HCT116 (cell line): ENCODE data around the gene OR10P1. TPM values are rescaled to one million over a fixed set of nuclear protein-coding genes. Genes with fewer than 3 reads are reported as not detected.

Source experiments
- ATAC-seq: fragments of 200-7000 bp; cut with Tn5 transposase; 2 replicates; pipeline ENCODE4 v1.9.1; 2020; ENCODE audit warnings: mild to moderate bottlenecking, moderate library complexity
- BruUV-seq: library from RNA; stranded (reverse); fragments of 400-500 nt; replicated peaks from 2 replicates; lab custom pipeline; 2021; lab: Mats Ljungman, UMichigan
- CTCF ChIA-PET: fragments of 300-600 bp; sonication (Branson Sonifier 250); formaldehyde crosslinking; loops from one replicate; lab custom pipeline; 2021; ENCODE audit warnings: antibody characterized with exemption; lab: Charles Lee
- POLR2A ChIA-PET: fragments of 300-600, 350-600 bp; sonication (Branson Sonifier 250); formaldehyde crosslinking; loops from one replicate; lab custom pipeline; 2021; ENCODE audit warnings: antibody characterized with exemption; lab: Charles Lee
- RAD21 ChIA-PET, 2 experiments: fragments of 300-600 bp; sonication (Branson Sonifier 250); formaldehyde crosslinking; loops; one replicate each; lab custom pipeline; 2023; ENCODE audit warnings: low total read pairs in 2 of 2; ENCODE audit not compliant: uncharacterized antibody in 2 of 2, unreplicated experiment in 2 of 2, low non-redundant PET in 1 of 2; lab: Charles Lee
- DNase-seq: peaks from one replicate; pipeline ENCODE4 v3.0.0-alpha.2; 2010; ENCODE audit warnings: low read depth, low spot score
- H2AFZ ChIP-seq: fragments of 200-600 bp; shearing (Covaris generic), sonication (generic); 2 replicates; pipeline ENCODE4 v1.6.1; 2017; ENCODE audit warnings: low read depth, mixed run types, mixed read lengths, antibody characterized with exemption, low read length; ENCODE audit not compliant: poor library complexity, severe bottlenecking
- H3K27ac ChIP-seq: 2 replicates; pipeline ENCODE4 v1.5.1; 2012; ENCODE audit warnings: low read depth, low read length
- H3K27me3 ChIP-seq: fragments of 200-600 bp; sonication (generic); 2 replicates; pipeline ENCODE4 v1.6.1; 2016; ENCODE audit warnings: mixed run types, low read length, mixed read lengths; ENCODE audit not compliant: insufficient read depth
- H3K36me3 ChIP-seq, 2 experiments: fragments of 200-500 bp in 1 of 2; fragments of 200-600 bp in 1 of 2; sonication (Bioruptor generic) in 1 of 2; sonication (generic) in 1 of 2; 2 replicates each; pipeline versions ENCODE4 v1.5.1 to v1.6.1; 2014 to 2016; ENCODE audit warnings: low read length in 2 of 2, inconsistent platforms in 1 of 2, mixed read lengths in 1 of 2, mixed run types in 1 of 2; ENCODE audit not compliant: insufficient read depth in 2 of 2, control insufficient read depth in 1 of 2
- H3K4me1 ChIP-seq, 2 experiments: fragments of 200-600 bp in 1 of 2; sonication (generic) in 1 of 2; 2 replicates each; pipeline versions ENCODE4 v1.5.1 to v1.6.1; 2012 to 2017; ENCODE audit warnings: low read length in 2 of 2, inconsistent platforms in 1 of 2, mild to moderate bottlenecking in 1 of 2, mixed read lengths in 1 of 2, mixed run types in 1 of 2, moderate library complexity in 1 of 2; ENCODE audit not compliant: insufficient read depth in 2 of 2, control insufficient read depth in 1 of 2
- H3K4me2 ChIP-seq: fragments of 200-600 bp; sonication (generic); 2 replicates; pipeline ENCODE4 v1.6.1; 2017; ENCODE audit warnings: mixed run types, low read length, mixed read lengths
- H3K4me3 ChIP-seq, 2 experiments: fragments of 200-600 bp in 1 of 2; sonication (generic) in 1 of 2; replicated peaks in 1 of 2; 2 replicates each; pipeline ENCODE4 v1.5.1; 2011 to 2016; ENCODE audit warnings: low read length in 2 of 2, control low read depth in 1 of 2, low read depth in 1 of 2, mild to moderate bottlenecking in 1 of 2, mixed read lengths in 1 of 2, mixed run types in 1 of 2
- H3K79me2 ChIP-seq: fragments of 200-600 bp; sonication (generic); 2 replicates; pipeline ENCODE4 v1.6.1; 2017; ENCODE audit warnings: mild to moderate bottlenecking, mixed run types, low read length, moderate library complexity, mixed read lengths; ENCODE audit not compliant: insufficient read depth
- H3K9ac ChIP-seq: fragments of 200-600 bp; sonication (generic); 2 replicates; pipeline ENCODE4 v1.6.1; 2016; ENCODE audit warnings: low read length, mixed read lengths
- H3K9me2 ChIP-seq: fragments of 200-600 bp; sonication (generic), shearing (Covaris generic); 2 replicates; pipeline ENCODE4 v1.6.1; 2017; ENCODE audit warnings: mixed run types, mild to moderate bottlenecking, moderate library complexity; ENCODE audit not compliant: insufficient read depth
- H3K9me3 ChIP-seq, 2 experiments: fragments of 200-500 bp in 1 of 2; fragments of 200-600 bp in 1 of 2; sonication (Bioruptor generic) in 1 of 2; sonication (generic) in 1 of 2; 2 replicates each; pipeline ENCODE4 v1.6.1; 2014 to 2017; ENCODE audit warnings: low read length in 2 of 2, mixed read lengths in 2 of 2, inconsistent platforms in 1 of 2, low read depth in 1 of 2, mild to moderate bottlenecking in 1 of 2, mixed run types in 1 of 2, moderate library complexity in 1 of 2; ENCODE audit not compliant: control insufficient read depth in 1 of 2, insufficient read depth in 1 of 2
- H4K20me1 ChIP-seq: fragments of 200-600 bp; sonication (generic), shearing (Covaris generic); 2 replicates; pipeline ENCODE4 v1.6.1; 2017; ENCODE audit warnings: mixed run types, mild to moderate bottlenecking, moderate library complexity; ENCODE audit not compliant: insufficient read depth
- EGR1 ChIP-seq: IDR thresholded peaks from 2 replicates; pipeline ENCODE4 v1.6.1; 2012; ENCODE audit warnings: low read depth
- ELF1 ChIP-seq: IDR thresholded peaks from 2 replicates; pipeline ENCODE4 v1.6.1; 2012; ENCODE audit warnings: low read depth, borderline replicate concordance
- EZH2phosphoT487 ChIP-seq: fragments of 200-600 bp; IDR thresholded peaks from 2 replicates; pipeline ENCODE4 v1.6.1; 2018; ENCODE audit warnings: antibody characterized with exemption, borderline replicate concordance
- JUND ChIP-seq: IDR thresholded peaks from 2 replicates; pipeline ENCODE4 v1.6.1; 2012
- SP1 ChIP-seq: IDR thresholded peaks from 2 replicates; pipeline ENCODE4 v1.6.1; 2012; ENCODE audit warnings: low read depth
- intact Hi-C: fragments of 100-400 bp; cut with micrococcal nuclease; formaldehyde crosslinking; loops from 2 replicates; pipeline ENCODE4 v1.10.0; 2022
- total RNA-seq: library from RNA; stranded (reverse); gene quantifications from one replicate; pipeline ENCODE4 v1.2.1, GENCODE V29; 2021; ENCODE audit not compliant: unreplicated experiment
- TF ChIP-seq, protein P1 (sequence below): IDR thresholded peaks from 2 replicates; pipeline ENCODE4 v1.6.1; 2012
- TF ChIP-seq, protein P2 (sequence below): IDR thresholded peaks from 2 replicates; pipeline ENCODE4 v1.6.1; 2012; ENCODE audit warnings: low read depth
- TF ChIP-seq, protein P3 (sequence below), 3 experiments: fragments of 200-600 bp in 1 of 3; sonication (generic) in 1 of 3; IDR thresholded peaks in 2 of 3; conservative IDR thresholded peaks in 1 of 3; 2 replicates each; pipeline ENCODE4 v1.5.1; 2012 to 2017; ENCODE audit warnings: low read depth in 2 of 3, low read length in 2 of 3, antibody characterized with exemption in 1 of 3, borderline replicate concordance in 1 of 3, control low read depth in 1 of 3, mild to moderate bottlenecking in 1 of 3, mixed read lengths in 1 of 3, mixed run types in 1 of 3, moderate library complexity in 1 of 3; ENCODE audit not compliant: insufficient read depth in 1 of 3

Gene OR10P1
- total RNA-seq, 1 experiment from 2014 or later, result not detected

DNA sequence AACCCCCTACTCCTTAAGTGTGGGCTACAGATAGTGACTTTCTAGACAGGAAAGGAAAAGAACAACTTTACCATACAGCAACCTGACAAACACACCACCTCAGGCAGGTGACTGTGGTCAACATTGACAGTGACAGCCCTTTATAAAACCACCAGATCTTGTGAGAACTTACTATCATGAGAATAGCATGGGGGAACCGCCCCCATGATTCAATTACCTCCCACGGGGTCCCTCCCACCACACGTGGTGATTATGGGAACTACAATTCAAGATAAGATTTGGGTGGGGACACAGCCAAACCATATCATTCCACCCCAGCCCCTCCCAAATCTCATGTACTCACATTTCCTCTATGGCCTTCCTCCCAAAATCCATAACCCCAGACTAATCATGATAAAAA is 16.3 kb downstream of the OR10P1 start:
- intact Hi-C loops, result loop anchor here (10.0 kb wide), 1 partner anchor 142 kb away; no protein-coding TSS in a partner anchor
- Histone ChIP-seq H4K20me1 (no peaks in the 10 kb centered on the region), H2AFZ (no peak overlapping the region), H3K27me3 (no peaks in the 10 kb centered on the region), H3K4me3 (no peak overlapping the region), H3K36me3 (no peaks in the 10 kb centered on the region), H3K9ac (no peak overlapping the region), H3K79me2 (no peaks in the 10 kb centered on the region), H3K9me2 (no peaks in the 10 kb centered on the region), H3K4me2 (no peak overlapping the region), H3K27ac (no peak overlapping the region), H3K4me1 (no peaks in the 10 kb centered on the region), H3K9me3 (no peaks in the 10 kb centered on the region)
- CTCF ChIA-PET, result no interaction called here
- BruUV-seq, result no TSS peak
- no peak for TF ChIP-seq SP1
- TF ChIP-seq, protein P1, sequence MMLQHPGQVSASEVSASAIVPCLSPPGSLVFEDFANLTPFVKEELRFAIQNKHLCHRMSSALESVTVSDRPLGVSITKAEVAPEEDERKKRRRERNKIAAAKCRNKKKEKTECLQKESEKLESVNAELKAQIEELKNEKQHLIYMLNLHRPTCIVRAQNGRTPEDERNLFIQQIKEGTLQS, result no peak
- TF ChIP-seq ELF1, result no peak
- TF ChIP-seq JUND, result no peak
- TF ChIP-seq, protein P2, sequence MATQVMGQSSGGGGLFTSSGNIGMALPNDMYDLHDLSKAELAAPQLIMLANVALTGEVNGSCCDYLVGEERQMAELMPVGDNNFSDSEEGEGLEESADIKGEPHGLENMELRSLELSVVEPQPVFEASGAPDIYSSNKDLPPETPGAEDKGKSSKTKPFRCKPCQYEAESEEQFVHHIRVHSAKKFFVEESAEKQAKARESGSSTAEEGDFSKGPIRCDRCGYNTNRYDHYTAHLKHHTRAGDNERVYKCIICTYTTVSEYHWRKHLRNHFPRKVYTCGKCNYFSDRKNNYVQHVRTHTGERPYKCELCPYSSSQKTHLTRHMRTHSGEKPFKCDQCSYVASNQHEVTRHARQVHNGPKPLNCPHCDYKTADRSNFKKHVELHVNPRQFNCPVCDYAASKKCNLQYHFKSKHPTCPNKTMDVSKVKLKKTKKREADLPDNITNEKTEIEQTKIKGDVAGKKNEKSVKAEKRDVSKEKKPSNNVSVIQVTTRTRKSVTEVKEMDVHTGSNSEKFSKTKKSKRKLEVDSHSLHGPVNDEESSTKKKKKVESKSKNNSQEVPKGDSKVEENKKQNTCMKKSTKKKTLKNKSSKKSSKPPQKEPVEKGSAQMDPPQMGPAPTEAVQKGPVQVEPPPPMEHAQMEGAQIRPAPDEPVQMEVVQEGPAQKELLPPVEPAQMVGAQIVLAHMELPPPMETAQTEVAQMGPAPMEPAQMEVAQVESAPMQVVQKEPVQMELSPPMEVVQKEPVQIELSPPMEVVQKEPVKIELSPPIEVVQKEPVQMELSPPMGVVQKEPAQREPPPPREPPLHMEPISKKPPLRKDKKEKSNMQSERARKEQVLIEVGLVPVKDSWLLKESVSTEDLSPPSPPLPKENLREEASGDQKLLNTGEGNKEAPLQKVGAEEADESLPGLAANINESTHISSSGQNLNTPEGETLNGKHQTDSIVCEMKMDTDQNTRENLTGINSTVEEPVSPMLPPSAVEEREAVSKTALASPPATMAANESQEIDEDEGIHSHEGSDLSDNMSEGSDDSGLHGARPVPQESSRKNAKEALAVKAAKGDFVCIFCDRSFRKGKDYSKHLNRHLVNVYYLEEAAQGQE, result no peak
- TF ChIP-seq, protein P3, sequence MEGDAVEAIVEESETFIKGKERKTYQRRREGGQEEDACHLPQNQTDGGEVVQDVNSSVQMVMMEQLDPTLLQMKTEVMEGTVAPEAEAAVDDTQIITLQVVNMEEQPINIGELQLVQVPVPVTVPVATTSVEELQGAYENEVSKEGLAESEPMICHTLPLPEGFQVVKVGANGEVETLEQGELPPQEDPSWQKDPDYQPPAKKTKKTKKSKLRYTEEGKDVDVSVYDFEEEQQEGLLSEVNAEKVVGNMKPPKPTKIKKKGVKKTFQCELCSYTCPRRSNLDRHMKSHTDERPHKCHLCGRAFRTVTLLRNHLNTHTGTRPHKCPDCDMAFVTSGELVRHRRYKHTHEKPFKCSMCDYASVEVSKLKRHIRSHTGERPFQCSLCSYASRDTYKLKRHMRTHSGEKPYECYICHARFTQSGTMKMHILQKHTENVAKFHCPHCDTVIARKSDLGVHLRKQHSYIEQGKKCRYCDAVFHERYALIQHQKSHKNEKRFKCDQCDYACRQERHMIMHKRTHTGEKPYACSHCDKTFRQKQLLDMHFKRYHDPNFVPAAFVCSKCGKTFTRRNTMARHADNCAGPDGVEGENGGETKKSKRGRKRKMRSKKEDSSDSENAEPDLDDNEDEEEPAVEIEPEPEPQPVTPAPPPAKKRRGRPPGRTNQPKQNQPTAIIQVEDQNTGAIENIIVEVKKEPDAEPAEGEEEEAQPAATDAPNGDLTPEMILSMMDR (IDR thresholded peaks at IDR 0.05 in 2 of 3, conservative IDR thresholded peaks at IDR 0.05 in 1 of 3; ENCODE audit: borderline replicate concordance in 1 of 3, insufficient read depth in 1 of 3, low read depth in 2 of 3, low read length in 2 of 3), result no peak
- no peak for TF ChIP-seq EGR1
- no peak for TF ChIP-seq EZH2phosphoT487
- DNase-seq, result no peak
- POLR2A ChIA-PET, result no interaction called here
- RAD21 ChIA-PET, result no interaction called here
- ATAC-seq, result no peak
